HG03520 (cell line): Measurements from ENCODE around the gene MRPS35.
"Not testable (repeated sequence)": the region's sequence is repeated elsewhere in the genome, so short reads cannot be mapped to it uniquely, and the experiment has no call there.

Experiments
- ATAC-seq: cut with Tn5 transposase; IDR thresholded peaks from one replicate; pipeline ENCODE4 v1.9.1; 2021; ENCODE audit warnings: mild to moderate bottlenecking, moderate library complexity; ENCODE audit not compliant: unreplicated experiment

MRPS35 gene

GRCh38 chr12:27707216-27707615 lies 3.4 kb upstream of the MRPS35 start:
- no peak for ATAC-seq

GRCh38 chr12:27709212-27709931 lies 1.3 kb upstream of the MRPS35 start:
- ATAC-seq = no peak

- ATAC-seq = peak; percentile 37
Measured at GRCh38 chr12:27709932-27710591, 570 bp upstream of the MRPS35 start.

- no peak for ATAC-seq
Measured at GRCh38 chr12:27711317-27711682, 668 bp downstream of the MRPS35 start.

- no peak for ATAC-seq
Measured at GRCh38 chr12:27711967-27712366, 1.3 kb downstream of the MRPS35 start.

GRCh38 chr12:27723212-27723611 lies 12.6 kb downstream of the MRPS35 start:
- ATAC-seq = no peak

- ATAC-seq = no peak
Measured at GRCh38 chr12:27730097-27730588, 19.5 kb downstream of the MRPS35 start.

- no peak for ATAC-seq
Measured at GRCh38 chr12:27732281-27732680, 21.6 kb downstream of the MRPS35 start.

GRCh38 chr12:27733052-27733656 lies 22.5 kb downstream of the MRPS35 start:
- ATAC-seq = no peak

- no peak for ATAC-seq
Measured at GRCh38 chr12:27733791-27734190, 23.2 kb downstream of the MRPS35 start.

- ATAC-seq = not testable (repeated sequence)
Measured at GRCh38 chr12:27734321-27734720, 23.7 kb downstream of the MRPS35 start.

- no peak for ATAC-seq
Measured at GRCh38 chr12:27743601-27744000, 33.0 kb downstream of the MRPS35 start.

- not testable (repeated sequence) for ATAC-seq
Measured at GRCh38 chr12:27745734-27746133, 35.1 kb downstream of the MRPS35 start.

GRCh38 chr12:27747111-27747820 lies 36.6 kb downstream of the MRPS35 start:
- no peak for ATAC-seq

GRCh38 chr12:27751386-27752047 lies 40.9 kb downstream of the MRPS35 start:
- no peak for ATAC-seq

GRCh38 chr12:27754795-27755194 lies 44.2 kb downstream of the MRPS35 start:
- ATAC-seq = no peak

GRCh38 chr12:27756670-27757195 lies 46.1 kb downstream of the MRPS35 start:
- no peak for ATAC-seq

- ATAC-seq = no peak
Measured at GRCh38 chr12:27762757-27763156, 52.1 kb downstream of the MRPS35 start.

- ATAC-seq = no peak
Measured at GRCh38 chr12:27766587-27766986, 56.0 kb downstream of the MRPS35 start.

GRCh38 chr12:27769142-27769673 lies 58.6 kb downstream of the MRPS35 start:
- no peak for ATAC-seq
